GM19193 (cell line): ENCODE data around the gene ISCA2.

Experiments used
- POLR2A ChIP-seq: IDR thresholded peaks from 4 replicates; pipeline ENCODE4 v1.6.1; 2011; ENCODE audit not compliant: insufficient read depth, insufficient read length; ENCODE audit errors: extremely low read depth

ISCA2 gene

GRCh38 chr14:74493343-74494261 is at the start of gene ISCA2:
Gene ISCA2 (plus strand): TSS chr14:74493765. CDS start chr14:74493775, 10 bp downstream.
- peak; percentile 78 for TF ChIP-seq POLR2A

GRCh38 chr14:74444866-74445265 is 48.7 kb upstream of the ISCA2 start:
- TF ChIP-seq POLR2A, result no peak

DNA sequence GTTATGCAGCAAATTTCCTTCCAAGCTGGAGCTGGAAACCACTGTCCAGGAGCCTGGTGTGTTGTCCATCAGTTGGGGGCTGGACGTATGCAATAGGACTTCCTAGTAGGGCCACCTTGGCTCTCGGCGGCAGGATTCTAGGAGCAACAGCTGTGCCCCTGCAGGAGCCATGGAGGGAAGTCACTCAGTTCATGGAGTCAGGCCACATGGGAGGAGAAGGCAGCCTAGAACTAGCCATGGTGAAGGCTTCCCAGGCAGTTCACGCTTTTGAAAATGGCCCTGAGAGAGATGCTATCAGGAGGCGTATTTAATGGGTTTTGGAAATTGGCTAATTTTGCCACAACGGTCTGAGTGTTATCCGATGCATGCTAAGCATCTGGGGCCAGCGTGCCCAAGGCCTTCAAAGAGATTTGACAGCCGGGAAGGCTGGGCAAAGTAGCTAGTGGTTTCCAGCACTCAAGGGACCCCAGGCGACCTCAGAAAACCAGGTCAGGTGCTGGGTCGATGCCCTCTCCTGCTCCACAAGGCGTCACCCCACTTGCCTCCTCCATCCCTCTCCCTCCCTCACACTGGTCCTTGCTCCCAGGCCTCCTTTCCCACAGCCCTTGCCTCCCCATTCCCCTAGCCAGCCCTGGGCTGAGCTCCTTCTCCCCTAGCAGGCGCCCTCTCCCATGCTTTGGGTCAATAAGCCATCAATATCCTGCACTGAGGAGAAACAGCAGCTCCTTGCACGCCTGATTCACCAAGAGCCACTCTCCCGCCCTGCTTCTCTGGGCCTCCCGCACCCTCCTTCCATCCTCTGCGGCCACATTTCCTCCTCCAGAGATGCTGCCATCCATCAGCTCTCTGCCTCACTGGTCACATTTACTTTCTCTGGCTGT is 36.6 kb upstream of the ISCA2 start:
- TF ChIP-seq POLR2A, result no peak

- TF ChIP-seq POLR2A, result no peak
Observed at GRCh38 chr14:74457565-74457895, 36.0 kb upstream of the ISCA2 start.

GRCh38 chr14:74459289-74459946 is 34.1 kb upstream of the ISCA2 start:
- TF ChIP-seq POLR2A, result no peak

DNA sequence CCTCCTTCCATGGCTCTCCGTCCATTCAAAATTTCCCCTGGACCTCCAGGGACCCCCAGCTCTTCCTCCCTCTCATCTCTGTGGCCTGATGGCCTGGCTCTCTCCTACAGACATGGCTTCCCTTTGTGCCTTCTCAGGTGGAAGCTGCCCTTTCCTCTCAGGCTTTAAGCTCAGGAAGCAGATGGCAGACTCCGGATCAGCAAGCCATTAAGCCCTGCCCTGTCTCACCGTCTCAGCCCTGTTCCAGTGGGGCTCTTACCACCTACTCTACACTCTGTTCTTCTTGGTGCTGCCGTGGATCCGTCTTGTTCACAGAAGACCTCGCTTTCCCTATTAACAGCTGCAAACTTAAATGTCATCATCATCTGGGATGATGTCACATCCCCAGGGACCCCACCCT is 33.6 kb upstream of the ISCA2 start:
- no peak for TF ChIP-seq POLR2A

GRCh38 chr14:74462993-74463392 is 30.6 kb upstream of the ISCA2 start:
- no peak for TF ChIP-seq POLR2A

DNA sequence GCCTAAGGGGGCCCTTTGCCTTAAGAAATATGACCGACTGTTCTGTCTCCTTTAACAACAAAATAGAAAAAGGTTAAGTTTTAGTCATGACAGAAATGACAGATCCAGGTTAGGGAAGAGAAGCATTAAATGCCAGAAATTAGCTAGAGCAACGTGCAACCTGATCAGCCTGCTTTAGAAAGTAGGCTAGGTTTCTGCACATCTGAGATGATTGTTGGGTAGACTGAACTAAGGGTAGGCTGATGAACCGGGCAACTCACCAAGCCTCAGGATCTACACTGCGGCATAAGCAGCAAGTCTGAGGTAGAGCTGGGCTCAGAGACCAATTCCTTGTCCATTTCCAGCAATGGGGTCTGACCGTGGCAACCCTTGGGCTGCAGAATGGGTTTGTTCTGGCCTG is 29.9 kb upstream of the ISCA2 start:
- TF ChIP-seq POLR2A, result no peak

GRCh38 chr14:74464785-74465184 is 28.8 kb upstream of the ISCA2 start:
- no peak for TF ChIP-seq POLR2A

DNA sequence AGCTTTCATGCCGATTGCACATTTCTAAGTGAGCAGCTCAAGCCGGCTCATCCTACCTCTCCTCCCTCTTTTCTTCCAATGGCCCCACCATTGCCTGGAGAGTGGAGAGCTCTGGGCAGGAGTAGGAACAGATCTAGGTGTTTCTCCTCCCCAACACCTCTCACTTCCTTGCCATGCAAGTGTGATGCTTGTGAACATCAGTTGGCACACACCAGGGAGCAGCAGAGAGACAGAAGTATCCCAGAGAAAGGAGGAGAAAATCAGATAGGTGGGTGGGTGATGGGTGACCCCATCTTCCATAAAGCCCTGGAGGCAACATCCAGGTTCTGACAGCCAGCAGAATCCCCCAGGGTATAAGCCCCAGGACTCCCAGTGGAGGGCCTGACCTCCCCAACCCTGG is 28.2 kb upstream of the ISCA2 start:
- TF ChIP-seq POLR2A, result no peak

GRCh38 chr14:74468513-74468912 is 25.1 kb upstream of the ISCA2 start:
- TF ChIP-seq POLR2A, result no peak

DNA sequence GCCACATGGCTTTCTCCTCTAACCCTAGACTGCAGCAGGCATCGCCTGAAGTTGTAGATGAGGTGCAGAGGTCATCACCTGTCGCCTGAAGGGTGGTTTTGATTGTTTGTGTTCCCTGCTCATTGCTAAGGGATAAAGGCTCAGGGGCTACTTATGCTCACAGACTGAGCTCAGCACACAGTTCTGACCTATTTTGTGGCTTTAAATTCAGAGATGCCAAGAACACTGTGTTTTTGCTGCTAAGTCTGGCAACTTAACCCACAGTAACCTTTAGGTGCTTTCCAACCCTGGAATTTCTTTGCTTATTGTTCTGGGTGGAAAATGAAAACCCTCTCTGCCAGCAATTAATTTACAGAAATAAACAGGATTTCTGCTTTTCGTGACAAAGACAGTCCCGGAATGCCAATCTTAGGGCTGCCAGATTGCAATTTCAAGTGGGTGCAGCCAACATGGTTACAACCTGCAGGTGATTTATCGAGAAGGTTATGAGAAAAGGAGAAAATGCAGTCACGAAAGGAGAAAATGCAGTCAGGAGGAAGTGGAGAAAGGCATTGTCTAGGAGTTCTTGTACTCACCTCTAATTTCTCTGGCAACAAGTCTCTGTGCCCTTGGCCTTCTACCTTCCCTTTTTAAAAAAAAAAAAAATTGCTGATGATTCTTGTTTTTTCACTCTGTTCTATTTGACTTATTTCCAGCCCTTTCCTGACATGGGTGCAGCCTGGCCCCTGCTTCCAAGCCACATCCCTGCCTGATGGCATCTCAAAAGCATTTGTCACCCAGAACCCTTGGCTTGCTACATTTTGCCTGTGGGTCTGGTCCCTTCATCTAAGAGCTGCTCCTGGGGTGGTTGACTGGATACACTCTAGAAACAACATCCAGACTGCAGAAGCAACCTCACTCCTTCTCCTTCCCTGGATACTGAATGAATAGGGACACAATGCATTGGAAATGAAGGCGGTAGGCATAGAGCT is 23.7 kb upstream of the ISCA2 start:
- no peak for TF ChIP-seq POLR2A

GRCh38 chr14:74472601-74473000 is 21.0 kb upstream of the ISCA2 start:
- TF ChIP-seq POLR2A, result no peak

DNA sequence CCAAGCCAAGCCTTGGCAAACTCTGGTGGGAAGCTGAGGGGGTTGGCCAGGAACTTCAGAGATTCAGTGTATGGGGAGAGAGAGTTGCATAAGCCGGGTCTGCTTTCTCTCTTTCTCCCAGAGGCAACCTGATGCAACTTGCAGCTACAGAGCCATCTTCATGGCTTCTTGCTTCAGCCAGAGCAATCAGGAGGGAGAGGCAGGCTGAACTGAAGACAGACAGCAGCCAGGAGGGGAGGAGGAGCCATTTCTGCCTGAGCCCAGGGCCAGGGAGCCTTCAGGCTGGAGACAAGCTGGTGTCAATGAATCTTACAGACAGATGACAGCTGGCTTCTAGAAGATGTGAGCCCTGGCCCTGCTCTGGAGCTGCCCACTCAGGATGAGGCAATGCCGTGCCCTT is 19.2 kb upstream of the ISCA2 start:
- no peak for TF ChIP-seq POLR2A

- no peak for TF ChIP-seq POLR2A
Observed at GRCh38 chr14:74475678-74476077, 17.9 kb upstream of the ISCA2 start.

DNA sequence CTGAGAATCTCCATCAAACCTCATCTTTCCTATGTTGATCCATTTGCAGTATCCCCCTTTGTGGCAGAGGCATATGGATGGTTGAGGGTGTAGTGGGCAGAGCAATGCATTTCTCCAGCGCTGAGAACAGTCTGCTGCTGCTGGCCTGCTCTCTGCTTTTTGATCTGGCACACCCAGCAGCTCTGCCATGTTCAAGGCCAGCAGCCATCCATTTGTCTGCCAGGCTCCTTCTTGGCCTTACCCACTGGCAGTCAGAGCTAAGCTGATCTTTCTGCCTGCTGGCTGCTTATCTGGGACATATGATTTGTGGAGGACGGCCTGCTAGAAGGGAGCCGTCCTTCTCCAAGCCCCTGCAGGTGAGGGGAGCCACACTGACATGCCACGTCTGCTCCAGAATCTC is 17.5 kb upstream of the ISCA2 start:
- TF ChIP-seq POLR2A, result no peak
